Smooth muscle cell (in vitro differentiated cells): Measurements from ENCODE around the gene ZNF316. TPM values are rescaled to one million over a fixed set of nuclear protein-coding genes. Genes with fewer than 3 reads are reported as not detected.
"Not testable (repeated sequence)": the region's sequence is repeated elsewhere in the genome, so short reads cannot be mapped to it uniquely, and the experiment has no call there.

Experiments used
- DNase-seq: peaks from one replicate; lab custom pipeline; 2025; ENCODE audit not compliant: unreplicated experiment; lab: John Stamatoyannopoulos, UW
- H2AFZ ChIP-seq: fragments of 200-600 bp; sonication (generic); 2 replicates; pipeline ENCODE4 v1.6.0; 2016; ENCODE audit warnings: antibody characterized with exemption, low read depth, mild to moderate bottlenecking
- H3F3A ChIP-seq: fragments of 200-600 bp; sonication (generic); 2 replicates; pipeline ENCODE4 v1.6.0; 2017; ENCODE audit warnings: antibody characterized with exemption, low read depth
- H3K27ac ChIP-seq: fragments of 200-600 bp; sonication (generic); 2 replicates; pipeline ENCODE4 v1.5.1; 2016; ENCODE audit warnings: low read depth, mild to moderate bottlenecking
- H3K27me3 ChIP-seq: fragments of 200-600 bp; sonication (generic); 2 replicates; pipeline ENCODE4 v1.6.1; 2016; ENCODE audit warnings: low read depth, mild to moderate bottlenecking
- H3K36me3 ChIP-seq: fragments of 200-600 bp; sonication (generic); 2 replicates; pipeline ENCODE4 v1.5.1; 2016; ENCODE audit warnings: low read depth
- H3K4me1 ChIP-seq: fragments of 200-600 bp; sonication (generic); 2 replicates; pipeline ENCODE4 v1.5.1; 2016; ENCODE audit warnings: low read depth
- H3K4me2 ChIP-seq: fragments of 200-600 bp; sonication (generic); 2 replicates; pipeline ENCODE4 v1.6.0; 2016; ENCODE audit warnings: mild to moderate bottlenecking
- H3K4me3 ChIP-seq: fragments of 200-600 bp; sonication (generic); 2 replicates; pipeline ENCODE4 v1.5.1; 2016; ENCODE audit warnings: mild to moderate bottlenecking
- H3K79me2 ChIP-seq: fragments of 200-600 bp; sonication (generic); 2 replicates; pipeline ENCODE4 v1.6.0; 2016; ENCODE audit warnings: low read depth, mild to moderate bottlenecking
- H3K9ac ChIP-seq: fragments of 200-600 bp; sonication (generic); 2 replicates; pipeline ENCODE4 v1.6.0; 2016; ENCODE audit warnings: low read depth
- H3K9me3 ChIP-seq: fragments of 200-600 bp; sonication (generic); replicated peaks from 2 replicates; pipeline ENCODE4 v1.5.1; 2016; ENCODE audit warnings: low read depth
- H4K20me1 ChIP-seq: fragments of 200-600 bp; sonication (generic); 2 replicates; pipeline ENCODE4 v1.6.0; 2016; ENCODE audit warnings: low read depth
- WGBS: methylation state at CpG from one replicate; pipeline ENCODE4 v1.1.7; 2016; ENCODE audit warnings: low lambda C conversion rate; 5-methylcytosine and 5-hydroxymethylcytosine counted together
- polyA plus RNA-seq: library from polyadenylated mRNA; unstranded; fragments of >200 nt; fragmentation: Nextera tagmentation; extraction: Ambion mirVana; gene quantifications from 2 replicates; pipeline ENCODE4 v1.2.1, GENCODE V29; 2016
- total RNA-seq: library from RNA; depleted of rRNA; stranded (reverse); fragments of >200 nt; gene quantifications from 2 replicates; pipeline ENCODE4 v1.2.3, GENCODE V29; 2014
- TF ChIP-seq, protein P1 (sequence below): fragments of 200-600 bp; sonication (generic); IDR thresholded peaks from 2 replicates; pipeline ENCODE4 v1.5.1; 2017; ENCODE audit warnings: borderline replicate concordance, mild to moderate bottlenecking, antibody characterized with exemption; ENCODE audit not compliant: insufficient read depth, poor library complexity, severe bottlenecking

ZNF316 gene
- total and polyA plus RNA-seq, 2 experiments from 2014 or later: 6.6 to 8.3 TPM

DNA sequence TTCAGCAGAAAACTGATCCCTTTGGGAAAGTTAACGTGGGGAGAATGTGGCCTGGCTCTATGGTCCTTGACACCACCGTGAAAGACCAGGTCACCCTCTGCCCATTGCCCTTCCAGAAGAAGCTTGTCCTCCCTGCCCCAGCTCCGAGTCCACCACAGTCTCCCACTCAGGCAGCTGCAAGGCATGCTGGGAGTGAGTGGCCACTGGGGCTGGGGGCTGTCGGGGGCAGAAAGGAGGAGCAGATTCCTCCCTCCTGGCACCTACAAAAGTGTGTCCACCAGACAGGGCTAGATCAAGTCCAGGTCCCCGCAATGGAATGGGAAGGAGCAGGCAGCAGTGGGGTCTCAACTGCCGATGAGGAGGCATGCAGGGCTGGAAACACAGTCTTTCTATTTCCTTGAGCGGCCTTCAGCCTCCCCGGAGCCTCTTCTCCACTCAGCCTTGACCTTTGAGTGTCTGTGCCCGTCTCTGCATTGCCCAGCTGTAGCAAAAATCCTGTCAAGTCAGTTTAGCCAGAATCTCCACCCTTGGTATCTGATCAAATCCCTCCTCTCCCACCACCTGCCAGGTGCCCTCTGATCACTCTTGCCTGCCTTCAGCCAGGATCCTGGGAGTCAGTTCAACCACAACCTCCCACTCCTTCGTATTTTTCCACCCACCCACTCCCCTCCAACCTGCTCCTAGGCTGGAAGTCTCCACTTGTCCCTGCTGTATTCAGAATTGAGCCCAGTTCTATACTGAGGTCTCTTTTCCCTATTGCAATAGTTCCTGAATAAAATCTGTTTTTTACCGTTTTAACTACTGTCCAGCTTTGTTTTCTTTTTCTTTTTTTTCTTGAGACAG, 6.9 kb upstream of the ZNF316 start:
- no peak overlapping the region for H2AFZ ChIP-seq
- H3K27ac ChIP-seq: no peak overlapping the region
- no peaks in the 10 kb centered on the region for H3K27me3 ChIP-seq
- no peaks in the 10 kb centered on the region for H3K4me1 ChIP-seq
- DNase-seq: no peak
- no peak overlapping the region for H3K4me2 ChIP-seq
- no peaks in the 10 kb centered on the region for H4K20me1 ChIP-seq
- H3F3A ChIP-seq: no peaks in the 10 kb centered on the region
- H3K9me3 ChIP-seq: no peaks in the 10 kb centered on the region
- TF ChIP-seq, protein P1, sequence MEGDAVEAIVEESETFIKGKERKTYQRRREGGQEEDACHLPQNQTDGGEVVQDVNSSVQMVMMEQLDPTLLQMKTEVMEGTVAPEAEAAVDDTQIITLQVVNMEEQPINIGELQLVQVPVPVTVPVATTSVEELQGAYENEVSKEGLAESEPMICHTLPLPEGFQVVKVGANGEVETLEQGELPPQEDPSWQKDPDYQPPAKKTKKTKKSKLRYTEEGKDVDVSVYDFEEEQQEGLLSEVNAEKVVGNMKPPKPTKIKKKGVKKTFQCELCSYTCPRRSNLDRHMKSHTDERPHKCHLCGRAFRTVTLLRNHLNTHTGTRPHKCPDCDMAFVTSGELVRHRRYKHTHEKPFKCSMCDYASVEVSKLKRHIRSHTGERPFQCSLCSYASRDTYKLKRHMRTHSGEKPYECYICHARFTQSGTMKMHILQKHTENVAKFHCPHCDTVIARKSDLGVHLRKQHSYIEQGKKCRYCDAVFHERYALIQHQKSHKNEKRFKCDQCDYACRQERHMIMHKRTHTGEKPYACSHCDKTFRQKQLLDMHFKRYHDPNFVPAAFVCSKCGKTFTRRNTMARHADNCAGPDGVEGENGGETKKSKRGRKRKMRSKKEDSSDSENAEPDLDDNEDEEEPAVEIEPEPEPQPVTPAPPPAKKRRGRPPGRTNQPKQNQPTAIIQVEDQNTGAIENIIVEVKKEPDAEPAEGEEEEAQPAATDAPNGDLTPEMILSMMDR: no peak
- no peaks in the 10 kb centered on the region for H3K79me2 ChIP-seq
- no peak overlapping the region for H3K4me3 ChIP-seq
- H3K9ac ChIP-seq: no peak overlapping the region
- H3K36me3 ChIP-seq: no peaks in the 10 kb centered on the region
- WGBS: 83% methylated on average over 11 of the region's 11 CpGs

DNA sequence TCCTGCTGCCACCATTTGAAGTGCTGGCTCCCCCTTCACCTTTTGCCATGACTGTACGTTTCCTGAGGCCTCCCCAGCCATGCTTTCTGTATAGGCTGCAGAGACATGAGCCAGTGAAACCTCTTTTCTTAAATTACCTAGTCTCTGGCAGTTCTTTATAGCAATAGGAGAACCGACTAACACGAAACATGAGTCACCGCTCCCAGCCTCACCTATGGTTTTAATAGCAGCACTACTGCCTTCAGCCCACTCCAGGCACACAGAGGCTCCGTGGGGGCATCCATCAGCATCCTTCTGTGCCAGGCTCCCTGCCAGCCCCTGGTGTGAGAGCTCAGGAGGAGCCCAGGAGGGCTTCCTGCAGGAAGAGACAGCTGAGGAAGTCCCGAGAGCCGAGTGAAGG, 5.5 kb upstream of the ZNF316 start:
- Histone ChIP-seq H3K36me3 (no peaks in the 10 kb centered on the region), H3K4me2 (no peak overlapping the region), H3K4me3 (no peak overlapping the region), H2AFZ (no peak overlapping the region), H3K79me2 (no peaks in the 10 kb centered on the region), H3K27ac (no peak overlapping the region), H3K9ac (no peak overlapping the region), H3K4me1 (no peaks in the 10 kb centered on the region), H4K20me1 (no peaks in the 10 kb centered on the region), H3K27me3 (no peaks in the 10 kb centered on the region), H3K9me3 (no peaks in the 10 kb centered on the region), H3F3A (no peaks in the 10 kb centered on the region)
- TF ChIP-seq, protein P1: no peak
- no peak for DNase-seq
- 77% methylated on average over 7 of the region's 7 CpGs for WGBS

DNA sequence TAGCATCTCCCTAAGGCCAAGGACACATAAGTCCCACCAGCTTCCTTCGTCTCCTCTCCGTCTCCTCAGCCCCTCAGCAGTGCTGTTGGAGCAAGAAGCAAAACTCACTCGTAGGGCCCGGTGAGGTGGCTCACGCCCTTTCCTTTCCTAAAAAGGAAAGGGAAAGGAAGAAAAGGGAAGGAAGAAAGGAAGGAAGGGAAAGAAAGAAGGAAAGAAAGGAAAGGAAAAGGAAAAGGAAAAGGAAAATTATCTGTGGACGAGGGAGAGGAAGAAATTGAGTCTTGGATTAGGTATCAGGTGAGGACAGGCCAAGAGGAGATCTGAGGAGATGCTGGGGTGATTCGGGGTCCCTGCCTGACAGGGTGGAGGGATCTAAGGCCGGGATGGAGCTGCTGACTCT, 3.1 kb upstream of the ZNF316 start:
- no peak for DNase-seq
- Histone ChIP-seq H4K20me1 (peaks cover 8% of the 10 kb centered on the region), H3K4me1 (peaks cover 4% of the 10 kb centered on the region), H3F3A (no peaks in the 10 kb centered on the region), H3K79me2 (peaks cover 13% of the 10 kb centered on the region), H2AFZ (no peak overlapping the region), H3K27ac (no peak overlapping the region), H3K27me3 (no peaks in the 10 kb centered on the region), H3K4me2 (no peak overlapping the region), H3K36me3 (no peaks in the 10 kb centered on the region), H3K9me3 (no peaks in the 10 kb centered on the region), H3K9ac (no peak overlapping the region), H3K4me3 (no peak overlapping the region)
- TF ChIP-seq, protein P1: no peak
- WGBS: 87% methylated on average over 8 of the region's 8 CpGs

DNA sequence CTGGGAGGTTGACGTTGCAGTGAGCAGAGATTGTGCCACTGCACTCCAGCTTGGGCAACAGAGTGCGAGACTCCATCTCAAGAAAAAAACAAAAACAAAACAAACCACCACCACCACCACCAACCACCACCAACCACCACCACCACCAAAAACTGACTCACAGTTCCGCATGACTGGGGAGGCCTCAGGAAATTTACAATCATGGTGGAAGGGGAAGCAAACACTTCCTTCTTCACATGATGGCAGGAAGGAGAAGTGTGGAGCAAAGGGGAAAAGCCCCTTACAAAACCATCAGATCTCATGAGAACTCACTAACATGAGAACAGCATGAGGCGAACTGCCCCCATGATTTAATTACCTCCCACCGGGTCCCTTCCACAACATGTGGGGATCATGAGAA, 2.1 kb upstream of the ZNF316 start:
- H3K27me3 ChIP-seq, H3K36me3 ChIP-seq: not testable (repeated sequence)
- WGBS: 94% methylated on average over 5 of the region's 5 CpGs

More for the DNA sequence above, 2.1 kb upstream of the ZNF316 start:
- not testable (repeated sequence) for H3K9ac ChIP-seq, H3K4me1 ChIP-seq, H2AFZ ChIP-seq, DNase-seq, H3K9me3 ChIP-seq, H3K4me2 ChIP-seq, H3K4me3 ChIP-seq, H3K27ac ChIP-seq, H3F3A ChIP-seq
- Histone ChIP-seq H4K20me1 (peaks cover 13% of the 10 kb centered on the region), H3K79me2 (peaks cover 22% of the 10 kb centered on the region)
